ENCODE measurements around the gene TSSK2.

DNA sequence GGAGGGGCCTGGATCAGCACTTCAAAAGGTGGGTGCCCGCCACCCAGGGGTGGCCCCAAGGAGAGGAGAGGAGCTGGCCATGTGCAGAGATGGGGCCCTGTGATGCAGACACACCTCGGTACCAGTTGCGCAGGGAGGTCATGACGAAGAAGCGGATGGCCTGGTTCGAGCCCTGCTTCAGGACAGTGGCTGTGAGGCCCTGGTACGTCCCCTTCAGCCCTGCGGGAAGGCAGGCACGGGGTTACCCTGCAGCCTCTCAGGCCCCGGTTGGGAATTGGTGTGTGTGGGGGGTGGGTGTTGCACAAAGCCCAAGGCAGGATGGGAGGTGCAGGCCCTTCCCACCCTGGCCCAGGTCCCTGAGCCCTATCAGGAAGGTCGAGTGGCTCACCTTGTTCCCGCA is 45.6 kb downstream of the TSSK2 start:
- TF ChIP-seq CTCF (IDR thresholded peaks at IDR 0.05) (no peak), POLR2A (IDR thresholded peaks at IDR 0.05) (no peak)
